Measurements from ENCODE around the gene KDM5B.

DNA sequence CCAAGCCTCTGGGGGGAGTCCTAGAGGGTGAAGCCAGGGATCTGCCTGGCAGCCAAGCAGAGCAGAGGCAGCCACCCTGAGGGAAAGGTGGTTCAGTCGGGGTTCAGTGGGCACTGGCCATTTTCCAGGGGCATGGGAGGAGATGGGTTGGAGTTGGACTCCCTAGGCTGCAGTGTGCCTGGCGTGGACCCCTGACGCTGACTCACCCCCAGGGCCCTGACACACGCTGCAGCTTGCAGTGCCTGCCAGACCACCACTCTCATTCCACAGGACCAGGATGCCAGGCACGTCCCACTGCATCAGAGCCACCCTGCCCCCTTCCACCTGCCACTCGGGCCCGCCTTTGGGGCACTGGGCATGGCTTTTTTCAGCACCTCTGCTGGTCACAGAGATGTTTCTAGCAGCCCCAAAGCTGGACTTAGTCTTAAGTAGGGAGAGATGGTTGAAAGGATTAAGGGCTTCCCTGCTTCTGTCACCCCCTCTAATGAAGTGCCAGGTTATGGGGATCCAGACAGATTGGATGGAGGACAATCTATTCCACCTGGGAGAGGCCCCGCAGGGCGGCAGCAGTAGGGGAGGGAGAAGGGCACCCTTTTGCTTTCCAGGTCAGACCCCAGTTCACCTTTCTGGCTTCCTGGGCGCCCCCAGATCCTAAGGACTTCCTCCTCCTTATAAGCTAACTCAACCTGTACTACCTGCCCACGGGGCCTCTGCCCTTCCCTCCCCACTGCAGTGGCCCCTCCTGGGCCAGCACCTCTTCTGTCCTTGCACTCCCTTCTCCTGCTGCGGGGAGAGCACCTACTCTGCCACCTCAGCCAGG, 99.6 kb downstream of the KDM5B start:
- TF ChIP-seq, protein P1, sequence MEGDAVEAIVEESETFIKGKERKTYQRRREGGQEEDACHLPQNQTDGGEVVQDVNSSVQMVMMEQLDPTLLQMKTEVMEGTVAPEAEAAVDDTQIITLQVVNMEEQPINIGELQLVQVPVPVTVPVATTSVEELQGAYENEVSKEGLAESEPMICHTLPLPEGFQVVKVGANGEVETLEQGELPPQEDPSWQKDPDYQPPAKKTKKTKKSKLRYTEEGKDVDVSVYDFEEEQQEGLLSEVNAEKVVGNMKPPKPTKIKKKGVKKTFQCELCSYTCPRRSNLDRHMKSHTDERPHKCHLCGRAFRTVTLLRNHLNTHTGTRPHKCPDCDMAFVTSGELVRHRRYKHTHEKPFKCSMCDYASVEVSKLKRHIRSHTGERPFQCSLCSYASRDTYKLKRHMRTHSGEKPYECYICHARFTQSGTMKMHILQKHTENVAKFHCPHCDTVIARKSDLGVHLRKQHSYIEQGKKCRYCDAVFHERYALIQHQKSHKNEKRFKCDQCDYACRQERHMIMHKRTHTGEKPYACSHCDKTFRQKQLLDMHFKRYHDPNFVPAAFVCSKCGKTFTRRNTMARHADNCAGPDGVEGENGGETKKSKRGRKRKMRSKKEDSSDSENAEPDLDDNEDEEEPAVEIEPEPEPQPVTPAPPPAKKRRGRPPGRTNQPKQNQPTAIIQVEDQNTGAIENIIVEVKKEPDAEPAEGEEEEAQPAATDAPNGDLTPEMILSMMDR (IDR thresholded peaks at IDR 0.05; ENCODE audit: poor library complexity), result no peak
- TF ChIP-seq EZH2phosphoT487 (IDR thresholded peaks at IDR 0.05; ENCODE audit: low read depth, severe bottlenecking, unreplicated experiment), result no peak

Measured in hepatocyte (in vitro differentiated cells).